OCI-LY7 (cell line): ENCODE data around the gene TEKTIP1. TPM values are rescaled to one million over a fixed set of nuclear protein-coding genes. Genes with fewer than 3 reads are reported as not detected.
"Not testable (repeated sequence)": the region's sequence is repeated elsewhere in the genome, so short reads cannot be mapped to it uniquely, and the experiment has no call there.

Source experiments
- BruUV-seq: library from RNA; stranded (reverse); fragments of 400-500 nt; replicated peaks from 2 replicates; lab custom pipeline; 2021; lab: Mats Ljungman, UMichigan
- CTCF ChIA-PET: fragments of 300-600 bp; sonication (Branson Sonifier 250); formaldehyde crosslinking; loops from one replicate; lab custom pipeline; 2022; ENCODE audit warnings: antibody characterized with exemption; ENCODE audit not compliant: unreplicated experiment; lab: Charles Lee
- POLR2A ChIA-PET: fragments of 300-600 bp; sonication (Branson Sonifier 250); formaldehyde crosslinking; loops from one replicate; lab custom pipeline; 2022; ENCODE audit warnings: antibody characterized with exemption; lab: Charles Lee
- DNase-seq: peaks from one replicate; pipeline ENCODE4 v3.0.0-alpha.2; 2015; ENCODE audit warnings: low spot score
- H2AFZ ChIP-seq: fragments of 200-600 bp; sonication (generic), shearing (Covaris generic); 2 replicates; pipeline ENCODE4 v1.6.1; 2014; ENCODE audit warnings: mild to moderate bottlenecking, antibody characterized with exemption, low read length, moderate library complexity
- H3K27ac ChIP-seq: fragments of 200-600 bp; sonication (generic); 2 replicates; pipeline ENCODE4 v1.5.1; 2014; ENCODE audit warnings: mixed run types, low read depth, mild to moderate bottlenecking, moderate library complexity, low read length, inconsistent platforms; ENCODE audit not compliant: poor library complexity, severe bottlenecking
- H3K36me3 ChIP-seq: fragments of 200-600 bp; sonication (generic); 2 replicates; pipeline ENCODE4 v1.6.1; 2014; ENCODE audit warnings: mild to moderate bottlenecking, antibody characterized with exemption, low read length, moderate library complexity, mixed read lengths; ENCODE audit not compliant: insufficient read depth
- H3K4me1 ChIP-seq: fragments of 200-600 bp; sonication (generic); 2 replicates; pipeline ENCODE4 v1.5.1; 2014; ENCODE audit warnings: mild to moderate bottlenecking, low read length; ENCODE audit not compliant: insufficient read depth, poor library complexity, severe bottlenecking
- H3K4me2 ChIP-seq: fragments of 200-600 bp; sonication (generic); 2 replicates; pipeline ENCODE4 v1.6.1; 2014; ENCODE audit warnings: mild to moderate bottlenecking, low read length
- H3K4me3 ChIP-seq: fragments of 200-600 bp; sonication (generic); 2 replicates; pipeline ENCODE4 v1.5.1; 2014; ENCODE audit warnings: mild to moderate bottlenecking, low read depth, low read length; ENCODE audit not compliant: poor library complexity, severe bottlenecking
- H3K79me2 ChIP-seq: fragments of 200-600 bp; sonication (generic); 2 replicates; pipeline ENCODE4 v1.6.1; 2016; ENCODE audit warnings: low read depth, mild to moderate bottlenecking, low read length, moderate library complexity, mixed read lengths; ENCODE audit not compliant: insufficient read depth
- H3K9me2 ChIP-seq: fragments of 200-600 bp; sonication (generic); 2 replicates; pipeline ENCODE4 v1.6.1; 2016; ENCODE audit warnings: mild to moderate bottlenecking, low read length, mixed read lengths; ENCODE audit not compliant: insufficient read depth
- H3K9me3 ChIP-seq: fragments of 200-600 bp; sonication (generic); 2 replicates; pipeline ENCODE4 v1.6.1; 2014; ENCODE audit warnings: mild to moderate bottlenecking, mixed run types, low read length, mixed read lengths
- H4K20me1 ChIP-seq: fragments of 200-600 bp; sonication (generic); 2 replicates; pipeline ENCODE4 v1.6.1; 2014; ENCODE audit warnings: mild to moderate bottlenecking, antibody characterized with exemption, low read length, moderate library complexity, mixed read lengths; ENCODE audit not compliant: insufficient read depth
- EZH2phosphoT487 ChIP-seq: fragments of 200-600 bp; sonication (generic); IDR thresholded peaks from 2 replicates; pipeline ENCODE4 v1.6.1; 2018; ENCODE audit warnings: low read depth, borderline replicate concordance, mild to moderate bottlenecking, mixed run types, antibody characterized with exemption, low read length, moderate library complexity, mixed read lengths
- intact Hi-C: fragments of 100-400 bp; cut with micrococcal nuclease; formaldehyde crosslinking; loops from one replicate; pipeline ENCODE4 v1.10.0; 2022; ENCODE audit not compliant: unreplicated experiment
- total RNA-seq, 2 experiments: library from RNA; depleted of rRNA in 1 of 2; stranded (reverse); fragments of >200 nt in 1 of 2; shearing (Covaris generic) in 1 of 2; gene quantifications; 2 replicates each; pipeline ENCODE4 v1.2.3, GENCODE V29; 2014 to 2022
- TF ChIP-seq, protein P1 (sequence below): fragments of 200-600 bp; sonication (generic); conservative IDR thresholded peaks from 2 replicates; pipeline ENCODE4 v1.5.1; 2014; ENCODE audit warnings: mild to moderate bottlenecking, antibody characterized with exemption, low read length, moderate library complexity, mixed read lengths

The TEKTIP1 gene
- total RNA-seq, 2 experiments from 2014 or later: 0.44 to 7.0 TPM

DNA sequence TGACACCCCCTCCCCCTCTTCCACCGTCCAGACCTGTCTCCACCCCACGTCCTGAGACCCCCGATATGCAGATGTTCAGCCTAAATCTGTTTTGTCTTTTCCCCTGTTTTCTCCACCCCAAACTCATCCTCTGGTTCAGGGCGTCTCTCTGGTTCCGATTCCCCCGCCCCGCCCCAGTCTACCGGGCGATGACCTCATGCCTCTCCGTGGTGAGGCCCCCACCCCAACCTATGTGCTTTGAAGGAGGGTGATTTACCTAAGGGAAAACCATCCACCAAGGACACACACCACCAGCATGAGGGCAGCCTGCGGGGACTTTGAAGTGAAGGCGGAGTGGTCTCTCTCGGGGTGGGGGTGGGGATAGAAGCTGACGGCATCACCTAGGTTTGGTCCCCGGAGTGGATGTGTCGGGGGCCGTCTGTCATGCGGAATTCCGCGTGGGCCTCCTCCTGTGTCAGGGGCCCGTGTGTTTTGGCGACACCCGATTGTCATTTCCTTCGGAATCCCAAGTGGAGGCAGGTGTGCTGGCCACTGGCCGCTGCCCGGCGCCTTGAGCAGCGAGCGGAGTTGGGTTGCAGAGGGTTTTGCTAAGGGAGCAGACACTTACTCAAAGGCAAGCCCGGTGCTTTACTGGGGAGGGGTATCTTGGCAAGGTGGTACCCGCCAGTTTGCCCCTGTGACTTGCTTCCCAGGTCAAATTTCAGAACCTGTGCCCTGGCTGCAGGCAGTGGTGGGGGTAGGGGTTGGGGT lies 31.4 kb upstream of the TEKTIP1 start:
- Histone ChIP-seq H3K4me2 (peak overlapping the region; percentile 85), H3K79me2 (peaks cover 31% of the 10 kb centered on the region), H2AFZ (no peak overlapping the region), H3K9me2 (no peaks in the 10 kb centered on the region), H4K20me1 (peaks cover 3% of the 10 kb centered on the region; the same call in 1 of the 2 replicates), H3K27ac (no peak overlapping the region), H3K4me3 (peak overlapping the region; percentile 100), H3K9me3 (no peaks in the 10 kb centered on the region), H3K4me1 (peaks cover 22% of the 10 kb centered on the region), H3K36me3 (peaks cover 33% of the 10 kb centered on the region; the same call in 1 of the 2 replicates)
- intact Hi-C loops: loop anchor here (5.0 kb wide), 1 partner anchor 65 kb away; the partner anchor contains the start of gene HMG20B
- TF ChIP-seq, protein P1, sequence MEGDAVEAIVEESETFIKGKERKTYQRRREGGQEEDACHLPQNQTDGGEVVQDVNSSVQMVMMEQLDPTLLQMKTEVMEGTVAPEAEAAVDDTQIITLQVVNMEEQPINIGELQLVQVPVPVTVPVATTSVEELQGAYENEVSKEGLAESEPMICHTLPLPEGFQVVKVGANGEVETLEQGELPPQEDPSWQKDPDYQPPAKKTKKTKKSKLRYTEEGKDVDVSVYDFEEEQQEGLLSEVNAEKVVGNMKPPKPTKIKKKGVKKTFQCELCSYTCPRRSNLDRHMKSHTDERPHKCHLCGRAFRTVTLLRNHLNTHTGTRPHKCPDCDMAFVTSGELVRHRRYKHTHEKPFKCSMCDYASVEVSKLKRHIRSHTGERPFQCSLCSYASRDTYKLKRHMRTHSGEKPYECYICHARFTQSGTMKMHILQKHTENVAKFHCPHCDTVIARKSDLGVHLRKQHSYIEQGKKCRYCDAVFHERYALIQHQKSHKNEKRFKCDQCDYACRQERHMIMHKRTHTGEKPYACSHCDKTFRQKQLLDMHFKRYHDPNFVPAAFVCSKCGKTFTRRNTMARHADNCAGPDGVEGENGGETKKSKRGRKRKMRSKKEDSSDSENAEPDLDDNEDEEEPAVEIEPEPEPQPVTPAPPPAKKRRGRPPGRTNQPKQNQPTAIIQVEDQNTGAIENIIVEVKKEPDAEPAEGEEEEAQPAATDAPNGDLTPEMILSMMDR: no peak
- no peak for TF ChIP-seq EZH2phosphoT487
- TSS peak; percentile 62 for BruUV-seq
- DNase-seq: no peak
- ChIA-PET POLR2A (no interaction called here), CTCF (no interaction called here)

DNA sequence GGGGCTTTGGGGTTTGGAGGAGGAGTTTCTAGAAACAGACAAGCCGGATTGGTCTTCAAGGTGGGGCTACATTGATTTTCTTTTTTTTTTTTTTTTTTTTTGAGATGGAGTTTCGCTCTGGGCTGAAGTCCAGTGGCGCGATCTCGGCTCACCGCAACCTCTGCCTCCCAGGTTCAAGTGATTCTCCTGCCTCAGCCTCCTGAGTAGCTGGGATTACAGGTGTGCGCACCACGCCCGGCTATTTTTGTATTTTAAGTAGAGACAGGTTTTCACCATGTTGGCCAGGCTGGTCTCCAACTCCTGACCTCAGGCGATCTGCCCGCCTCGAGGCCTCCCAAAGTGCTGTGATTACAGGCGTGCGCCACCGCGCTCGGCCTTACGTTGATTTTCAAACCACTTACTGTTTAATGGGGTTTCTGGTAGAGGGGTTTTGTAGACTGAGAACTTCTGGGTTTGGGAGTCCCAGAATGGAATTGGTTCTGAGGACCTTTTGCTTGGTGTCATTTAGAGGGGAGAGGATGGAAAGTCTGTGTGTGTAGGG lies 30.8 kb upstream of the TEKTIP1 start:
- H3K9me3 ChIP-seq, DNase-seq, H4K20me1 ChIP-seq, BruUV-seq, H3K4me2 ChIP-seq, POLR2A ChIA-PET, CTCF ChIA-PET, H3K4me3 ChIP-seq, H3K9me2 ChIP-seq, H3K27ac ChIP-seq, H2AFZ ChIP-seq: not testable (repeated sequence)
- H3K4me1 ChIP-seq: peaks cover 22% of the 10 kb centered on the region
- intact Hi-C loops: loop anchor here (5.0 kb wide), 1 partner anchor 64 kb away; the partner anchor contains the start of gene HMG20B
- peaks cover 31% of the 10 kb centered on the region for H3K79me2 ChIP-seq
- H3K36me3 ChIP-seq: peaks cover 33% of the 10 kb centered on the region; the same call in 1 of the 2 replicates

DNA sequence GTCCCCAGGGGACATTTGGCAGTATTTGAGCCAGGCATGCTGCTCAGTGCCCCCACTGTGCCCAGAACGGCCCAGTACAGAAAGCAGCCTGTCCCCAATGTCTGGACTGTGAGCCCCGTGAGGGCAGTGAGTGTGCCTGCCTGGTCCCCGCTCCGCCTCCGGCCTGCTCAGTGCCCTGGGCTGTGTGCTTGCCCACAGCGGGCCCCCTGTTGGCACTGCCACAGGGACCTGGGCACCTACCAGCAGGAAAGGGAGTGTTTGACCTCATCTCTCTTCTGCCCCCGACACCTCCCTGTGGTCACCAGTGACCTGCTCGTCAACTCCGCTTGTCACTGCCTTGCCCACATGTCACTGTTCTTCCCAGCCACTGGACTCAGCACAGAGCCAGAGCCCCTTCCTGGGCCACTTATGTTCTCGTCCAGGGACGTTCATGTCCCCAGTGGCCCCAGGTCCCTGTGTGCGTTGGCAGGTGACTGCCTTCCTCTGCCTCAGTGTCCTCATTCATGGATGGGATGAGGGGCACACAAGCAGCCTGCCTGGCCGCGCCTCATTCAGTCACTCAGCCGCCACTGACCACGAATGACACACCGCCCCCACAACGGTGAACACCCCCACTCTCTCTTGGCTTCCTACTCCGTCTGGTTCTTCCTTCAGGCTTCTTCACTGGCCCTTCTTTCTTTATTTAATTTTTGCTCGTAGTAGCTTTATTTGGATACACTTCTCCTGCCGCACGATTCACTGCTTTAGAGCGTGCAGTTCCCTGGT lies 30.0 kb upstream of the TEKTIP1 start:
- no peak for DNase-seq
- POLR2A ChIA-PET: no interaction called here
- Histone ChIP-seq H3K4me2 (no peak overlapping the region; the same call in 1 of the 2 replicates), H4K20me1 (peaks cover 3% of the 10 kb centered on the region; the same call in 1 of the 2 replicates), H3K36me3 (peaks cover 33% of the 10 kb centered on the region; the same call in 1 of the 2 replicates), H3K79me2 (peaks cover 31% of the 10 kb centered on the region), H3K27ac (no peak overlapping the region), H3K4me1 (peaks cover 22% of the 10 kb centered on the region), H2AFZ (no peak overlapping the region), H3K9me3 (no peaks in the 10 kb centered on the region), H3K9me2 (no peaks in the 10 kb centered on the region), H3K4me3 (no peak overlapping the region)
- BruUV-seq: no TSS peak
- intact Hi-C loops: loop anchor here (5.0 kb wide), 1 partner anchor 63 kb away; the partner anchor contains the start of gene HMG20B
- CTCF ChIA-PET: no interaction called here
- no peak for TF ChIP-seq EZH2phosphoT487
- TF ChIP-seq, protein P1: no peak
